ENCODE results near the gene FOXO6.

FOXO6 gene

DNA sequence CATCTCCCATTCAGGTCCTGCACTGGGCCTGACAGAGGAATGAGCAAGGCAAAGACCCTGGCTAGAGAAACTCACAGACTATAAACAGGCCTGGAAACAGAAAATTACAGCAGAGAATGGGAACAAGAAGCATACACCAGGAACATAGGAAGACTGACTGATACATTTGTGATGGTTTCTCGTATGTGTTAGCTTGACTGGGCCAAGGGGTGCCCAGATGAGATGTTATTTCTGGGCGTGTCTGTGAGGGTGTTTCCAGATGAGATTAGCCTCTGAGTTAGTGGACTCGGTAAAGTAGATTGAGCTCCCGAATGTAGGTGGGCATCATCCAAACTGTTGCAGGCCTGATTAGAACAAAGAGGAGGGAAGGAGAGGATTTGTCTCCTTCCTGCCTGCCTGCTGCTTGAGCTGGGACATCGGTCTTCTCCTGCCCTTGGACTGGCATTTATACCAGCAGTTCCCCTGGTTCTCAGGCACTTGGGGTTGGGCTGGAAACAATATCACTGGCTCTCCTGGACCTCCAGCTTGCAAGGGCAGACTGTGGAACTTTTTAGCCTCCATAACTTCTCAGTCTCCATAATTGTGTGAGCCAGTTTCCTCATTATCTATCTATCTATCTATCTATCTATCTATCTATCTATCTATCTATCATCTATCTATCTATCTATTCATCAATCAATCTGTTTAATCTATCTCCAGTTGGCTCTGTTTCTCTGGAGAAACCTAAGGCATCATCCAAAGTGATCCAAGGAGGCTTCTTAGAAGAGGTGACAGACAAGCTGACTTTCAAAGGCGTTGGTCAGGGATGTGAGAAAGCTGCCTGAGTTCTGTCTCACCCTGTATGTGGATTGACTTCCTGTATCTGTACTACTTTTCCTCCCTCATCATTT lies 9.7 kb upstream of the FOXO6 start:
- H3K4me3 ChIP-seq (ENCODE audit: low read depth, low read length): no peak overlapping the region
- no peak for DNase-seq (ENCODE audit: low read depth)
- TF ChIP-seq, protein P1, sequence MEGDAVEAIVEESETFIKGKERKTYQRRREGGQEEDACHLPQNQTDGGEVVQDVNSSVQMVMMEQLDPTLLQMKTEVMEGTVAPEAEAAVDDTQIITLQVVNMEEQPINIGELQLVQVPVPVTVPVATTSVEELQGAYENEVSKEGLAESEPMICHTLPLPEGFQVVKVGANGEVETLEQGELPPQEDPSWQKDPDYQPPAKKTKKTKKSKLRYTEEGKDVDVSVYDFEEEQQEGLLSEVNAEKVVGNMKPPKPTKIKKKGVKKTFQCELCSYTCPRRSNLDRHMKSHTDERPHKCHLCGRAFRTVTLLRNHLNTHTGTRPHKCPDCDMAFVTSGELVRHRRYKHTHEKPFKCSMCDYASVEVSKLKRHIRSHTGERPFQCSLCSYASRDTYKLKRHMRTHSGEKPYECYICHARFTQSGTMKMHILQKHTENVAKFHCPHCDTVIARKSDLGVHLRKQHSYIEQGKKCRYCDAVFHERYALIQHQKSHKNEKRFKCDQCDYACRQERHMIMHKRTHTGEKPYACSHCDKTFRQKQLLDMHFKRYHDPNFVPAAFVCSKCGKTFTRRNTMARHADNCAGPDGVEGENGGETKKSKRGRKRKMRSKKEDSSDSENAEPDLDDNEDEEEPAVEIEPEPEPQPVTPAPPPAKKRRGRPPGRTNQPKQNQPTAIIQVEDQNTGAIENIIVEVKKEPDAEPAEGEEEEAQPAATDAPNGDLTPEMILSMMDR (IDR thresholded peaks at IDR 0.05; ENCODE audit: low read depth, low read length, missing control alignments): no peak

DNA sequence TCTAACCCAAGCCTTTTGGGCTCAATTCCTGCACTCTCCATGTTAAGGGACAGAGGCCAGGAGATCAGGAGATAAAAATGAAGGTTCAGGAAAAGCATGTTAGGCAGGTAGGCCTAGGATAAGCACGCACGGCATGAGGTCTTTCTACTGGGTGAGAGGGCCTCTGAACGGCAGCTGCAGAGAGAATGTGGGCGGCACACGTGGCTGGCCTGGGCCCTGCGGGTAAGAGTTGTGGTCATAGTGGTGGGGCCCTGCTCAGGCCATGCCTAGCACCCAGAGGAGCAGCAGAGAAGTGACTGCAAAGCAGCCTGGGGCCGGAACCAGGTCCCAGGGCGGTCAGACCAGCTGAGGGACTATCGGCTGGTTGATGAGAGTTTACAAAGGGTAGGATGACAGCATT lies 7.5 kb upstream of the FOXO6 start:
- peak; percentile 38 for DNase-seq (ENCODE audit: low read depth)
- TF ChIP-seq, protein P1 (IDR thresholded peaks at IDR 0.05; ENCODE audit: low read depth, low read length, missing control alignments): no peak
- no peak overlapping the region for H3K4me3 ChIP-seq (ENCODE audit: low read depth, low read length)

DNA sequence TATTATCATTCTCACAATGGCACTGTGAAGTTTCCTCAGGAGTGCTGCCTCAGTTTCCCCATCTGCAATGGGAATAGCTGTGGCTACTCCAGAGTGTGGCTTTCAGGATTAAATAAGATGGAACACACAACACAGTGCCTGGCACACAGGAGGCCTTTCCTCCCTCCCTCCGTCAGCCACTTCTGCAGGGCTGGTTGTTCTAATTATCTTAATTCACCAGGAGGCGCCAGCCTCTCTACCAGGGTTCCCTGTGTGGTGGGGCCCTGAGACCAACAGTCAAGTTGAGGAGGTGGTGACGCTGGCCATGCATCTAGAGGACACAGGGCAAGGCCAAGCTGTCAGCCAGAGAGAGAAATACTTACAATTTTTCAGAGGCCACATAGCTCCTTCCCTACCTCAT lies 6.3 kb upstream of the FOXO6 start:
- DNase-seq (ENCODE audit: low read depth): no peak
- TF ChIP-seq, protein P1 (IDR thresholded peaks at IDR 0.05; ENCODE audit: low read depth, low read length, missing control alignments): no peak
- H3K4me3 ChIP-seq (ENCODE audit: low read depth, low read length): no peak overlapping the region

DNA sequence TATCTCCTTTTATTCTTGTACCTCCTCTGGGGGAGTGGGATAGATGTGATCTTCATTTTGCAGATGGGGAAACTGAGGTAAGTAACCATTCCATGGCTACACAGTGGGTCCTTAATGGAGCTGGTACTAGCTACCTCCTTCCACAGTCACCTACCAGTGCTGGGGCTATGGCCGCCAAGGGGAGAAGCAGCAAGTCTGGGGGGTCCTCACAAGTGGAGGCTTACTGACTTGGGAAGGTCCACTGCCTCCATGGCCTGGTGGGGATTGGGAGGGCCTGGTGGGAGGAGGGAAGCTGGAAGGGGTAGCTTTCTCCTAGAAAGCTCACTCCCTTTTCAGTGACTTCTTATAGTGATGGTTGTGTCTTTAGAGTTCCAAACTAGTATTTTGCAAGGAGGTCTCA lies 5.9 kb upstream of the FOXO6 start:
- TF ChIP-seq, protein P1 (IDR thresholded peaks at IDR 0.05; ENCODE audit: low read depth, low read length, missing control alignments): no peak
- no peak overlapping the region for H3K4me3 ChIP-seq (ENCODE audit: low read depth, low read length)
- DNase-seq (ENCODE audit: low read depth): no peak

DNA sequence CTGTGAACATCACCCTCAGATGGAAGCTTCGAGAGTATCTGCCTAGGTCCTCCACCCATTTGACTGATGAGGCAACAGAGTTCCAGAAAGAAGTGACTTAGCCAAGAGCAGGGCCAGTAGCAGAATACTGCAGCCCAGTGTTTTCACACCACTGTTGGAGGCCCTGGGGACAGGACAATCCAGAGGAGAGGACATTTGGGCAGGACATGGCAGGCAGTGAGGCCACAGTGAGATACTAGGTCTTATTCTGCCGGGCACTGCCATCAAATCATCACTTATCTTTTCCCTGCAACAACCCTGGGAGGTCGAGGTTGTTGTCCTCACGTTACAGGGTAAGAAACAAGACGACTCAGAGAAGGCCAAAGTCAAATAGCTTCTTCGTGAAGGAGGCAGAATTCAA lies 5.5 kb upstream of the FOXO6 start:
- no peak for DNase-seq (ENCODE audit: low read depth)
- H3K4me3 ChIP-seq (ENCODE audit: low read depth, low read length): no peak overlapping the region
- TF ChIP-seq, protein P1 (IDR thresholded peaks at IDR 0.05; ENCODE audit: low read depth, low read length, missing control alignments): no peak

DNA sequence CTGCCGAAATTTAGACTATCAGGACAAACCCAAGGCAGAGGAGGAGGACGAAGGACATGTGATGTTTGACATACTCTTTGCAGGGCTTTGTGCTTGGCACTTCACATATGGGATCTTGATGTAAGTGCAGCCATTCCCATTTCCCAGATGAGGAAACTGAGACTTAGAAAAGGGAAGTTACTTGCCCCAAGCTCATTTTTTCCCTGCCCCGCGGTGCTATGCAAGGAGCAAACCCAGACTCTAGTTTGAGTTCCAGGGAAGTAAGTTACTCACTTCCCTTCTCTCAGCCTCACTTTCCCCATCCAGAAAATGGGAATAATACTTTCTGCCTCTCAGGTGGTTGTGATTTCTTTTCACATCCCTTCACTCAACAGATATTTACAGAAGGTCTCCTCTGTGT lies 4.5 kb upstream of the FOXO6 start:
- no peak overlapping the region for H3K4me3 ChIP-seq (ENCODE audit: low read depth, low read length)
- no peak for DNase-seq (ENCODE audit: low read depth)
- TF ChIP-seq, protein P1 (IDR thresholded peaks at IDR 0.05; ENCODE audit: low read depth, low read length, missing control alignments): no peak

All from GM12864 (cell line).